ENCODE results near the gene TP53AIP1.

GRCh38 chr11:128928400-128928799 is 14.3 kb downstream of the TP53AIP1 start:
- no peak for TF ChIP-seq CTCF (IDR thresholded peaks at IDR 0.05)
- TF ChIP-seq POLR2A (IDR thresholded peaks at IDR 0.05) = no peak
- no peak for TF ChIP-seq POLR2AphosphoS5 (IDR thresholded peaks at IDR 0.05)

Data from sigmoid colon (tissue), 4 donors.